HT-29 (cell line): ENCODE measurements around the gene NRIP3. TPM values are rescaled to one million over a fixed set of nuclear protein-coding genes. Genes with fewer than 3 reads are reported as not detected.
"Not testable (repeated sequence)": the region's sequence is repeated elsewhere in the genome, so short reads cannot be mapped to it uniquely, and the experiment has no call there.

Source experiments
- DNase-seq: peaks from one replicate; pipeline ENCODE4 v3.0.0-alpha.2; 2015; ENCODE audit warnings: low spot score
- total RNA-seq: library from RNA; depleted of rRNA; stranded (reverse); fragments of >200 nt; shearing (Covaris generic); gene quantifications from 2 replicates; pipeline ENCODE4 v1.2.3, GENCODE V29; 2014

NRIP3 gene
- total RNA-seq, 1 experiment from 2014 or later, result not detected

GRCh38 chr11:8973121-8973520, 30.7 kb downstream of the NRIP3 start:
- no peak for DNase-seq

- no peak for DNase-seq
Measured at GRCh38 chr11:8971924-8972316, 31.9 kb downstream of the NRIP3 start.

- DNase-seq, result no peak
Measured at GRCh38 chr11:8971196-8971923, 32.4 kb downstream of the NRIP3 start.

- DNase-seq, result no peak
Measured at GRCh38 chr11:8967184-8967583, 36.6 kb downstream of the NRIP3 start.

GRCh38 chr11:8964324-8965320, 39.2 kb downstream of the NRIP3 start, which contains the start of gene TMEM9B:
Gene TMEM9B, minus strand, starts transcription at chr11:8964442. Its CDS starts 129 bp downstream, at chr11:8964313.
- peak; percentile 96 for DNase-seq

- DNase-seq, result peak; percentile 91
Measured at GRCh38 chr11:8963569-8964323, 40.1 kb downstream of the NRIP3 start.

- DNase-seq, result no peak
Measured at GRCh38 chr11:8962841-8963240, 41.0 kb downstream of the NRIP3 start.

- no peak for DNase-seq
Measured at GRCh38 chr11:8961401-8961800, 42.4 kb downstream of the NRIP3 start.

GRCh38 chr11:8959546-8960166, 44.1 kb downstream of the NRIP3 start:
- DNase-seq, result peak; percentile 83

- no peak for DNase-seq
Measured at GRCh38 chr11:8956860-8957259, 46.9 kb downstream of the NRIP3 start.

- no peak for DNase-seq
Measured at GRCh38 chr11:8948886-8949285, 54.9 kb downstream of the NRIP3 start.

- DNase-seq, result no peak
Measured at GRCh38 chr11:8947230-8947943, 56.4 kb downstream of the NRIP3 start.

GRCh38 chr11:8942518-8943066, 61.2 kb downstream of the NRIP3 start, which contains the start of gene ASCL3:
Gene ASCL3, minus strand, starts transcription at chr11:8943016. Its CDS starts 4,855 bp downstream, at chr11:8938161.
- DNase-seq, result no peak

- no peak for DNase-seq
Measured at GRCh38 chr11:8941341-8942103, 62.3 kb downstream of the NRIP3 start.

GRCh38 chr11:8937659-8938058, 66.1 kb downstream of the NRIP3 start:
- DNase-seq, result no peak

GRCh38 chr11:8937159-8937558, 66.6 kb downstream of the NRIP3 start:
- no peak for DNase-seq

GRCh38 chr11:8935789-8936188, 68.0 kb downstream of the NRIP3 start:
- DNase-seq, result not testable (repeated sequence)

- DNase-seq, result peak; percentile 46
Measured at GRCh38 chr11:8934742-8935488, 68.9 kb downstream of the NRIP3 start.

GRCh38 chr11:8933931-8934330, 69.9 kb downstream of the NRIP3 start:
- no peak for DNase-seq
